Measurements from ENCODE around the gene KPNA6.

GRCh38 chr1:32200226-32201010 lies 92.6 kb downstream of the KPNA6 start, which contains the start of gene CCDC28B:
- no peak for TF ChIP-seq CTCF (IDR thresholded peaks at IDR 0.05; ENCODE audit: low read length)
- TF ChIP-seq EZH2 (IDR thresholded peaks at IDR 0.05; ENCODE audit: borderline replicate concordance, low read length): no peak
